Left cardiac atrium (tissue), 4 donors: Measurements from ENCODE around the gene SPATA13. TPM values are rescaled to one million over a fixed set of nuclear protein-coding genes. Genes with fewer than 3 reads are reported as not detected.
A peak's percentile ranks its signal among the peaks of the same experiment; 100 is the strongest.

Experiments
- ATAC-seq, 2 donors: fragments of 200-7000 bp; cut with Tn5 transposase; one replicate each; pipeline ENCODE4 v1.9.1; 2020; ENCODE audit warnings: mild to moderate bottlenecking in 2 of 2, moderate library complexity in 2 of 2
- DNase-seq: peaks from one replicate; pipeline ENCODE4 v3.0.0-alpha.2; 2020
- intact Hi-C, 2 donors: fragments of 100-400 bp; cut with DNase I; formaldehyde crosslinking; loops; one replicate each; pipeline versions ENCODE4 v1.14.1 to v1.15.1; 2022 to 2023
- total RNA-seq, 2 donors: library from RNA; stranded (reverse); fragmentation: NEBNext Ultra II Directional; extraction: Animal tissue kit (Norgen Biotek cat#: 25700); gene quantifications; one replicate each; pipeline ENCODE4 v1.2.1, GENCODE V29; 2021
- donor health status: DM: no; HTN: yes; CAD: no.
- donor health status: DM: no; HTN: yes; CAD: no; lungs with severe emphysema.
- donor health status: DM: yes; HTN: yes; CAD: no.
- donor health status: Dilated cardiomyopathy.

SPATA13 gene
- total RNA-seq, 2 donors from 2014 or later = 9.0 to 11.2 TPM

- DNase-seq = no peak
- no peak for ATAC-seq
- intact Hi-C loops = no loop called here
These were observed 70.0 kb downstream of the SPATA13 start for GRCh38 chr13:24230428-24231072.

GRCh38 chr13:24231377-24231776 is 70.9 kb downstream of the SPATA13 start:
- DNase-seq (no peak), ATAC-seq (no peak)
- intact Hi-C loops = no loop called here

GRCh38 chr13:24232037-24232436 is 71.5 kb downstream of the SPATA13 start:
- intact Hi-C loops = no loop called here
- no peak for ATAC-seq
- no peak for DNase-seq

GRCh38 chr13:24232474-24232873 is 72.0 kb downstream of the SPATA13 start:
- ATAC-seq = no peak
- no peak for DNase-seq
- intact Hi-C loops = no loop called here

- no peak for DNase-seq
- intact Hi-C loops = no loop called here
- peak; percentile 30 to 45 for ATAC-seq
These were observed 72.9 kb downstream of the SPATA13 start for GRCh38 chr13:24233351-24233901.

GRCh38 chr13:24234200-24234915 is 73.8 kb downstream of the SPATA13 start:
- DNase-seq (no peak), ATAC-seq (no peak)
- intact Hi-C loops = no loop called here

GRCh38 chr13:24237356-24237755 is 76.8 kb downstream of the SPATA13 start:
- DNase-seq = no peak
- intact Hi-C loops = no loop called here

GRCh38 chr13:24241336-24241735 is 80.8 kb downstream of the SPATA13 start:
- intact Hi-C loops = no loop called here
- ATAC-seq (no peak), DNase-seq (no peak)

More at GRCh38 chr13:24237356-24237755, 76.8 kb downstream of the SPATA13 start:
- no peak for ATAC-seq

GRCh38 chr13:24242100-24242499 is 81.6 kb downstream of the SPATA13 start:
- intact Hi-C loops = no loop called here
- ATAC-seq = no peak
- DNase-seq = no peak

- intact Hi-C loops = no loop called here
- ATAC-seq = peak in 1 of 2 donors; percentile 43
- DNase-seq = no peak
These were observed 82.8 kb downstream of the SPATA13 start for GRCh38 chr13:24243302-24243701.

GRCh38 chr13:24244802-24245201 is 84.3 kb downstream of the SPATA13 start:
- intact Hi-C loops = no loop called here

GRCh38 chr13:24247016-24247415 is 86.5 kb downstream of the SPATA13 start:
- no peak for DNase-seq
- ATAC-seq = no peak
- intact Hi-C loops = no loop called here

More at GRCh38 chr13:24244802-24245201, 84.3 kb downstream of the SPATA13 start:
- DNase-seq (no peak), ATAC-seq (no peak)

- no peak for DNase-seq
- intact Hi-C loops = no loop called here
- ATAC-seq = no peak
These were observed 89.1 kb downstream of the SPATA13 start for GRCh38 chr13:24249624-24250023.

GRCh38 chr13:24250376-24251057 is 90.0 kb downstream of the SPATA13 start:
- ATAC-seq (no peak), DNase-seq (no peak)
- intact Hi-C loops = no loop called here

- intact Hi-C loops = no loop called here
- DNase-seq (no peak), ATAC-seq (peak; percentile 29 to 67)
These were observed 91.0 kb downstream of the SPATA13 start for GRCh38 chr13:24251525-24251924.

- ATAC-seq (no peak), DNase-seq (no peak)
- intact Hi-C loops = no loop called here
These were observed 91.6 kb downstream of the SPATA13 start for GRCh38 chr13:24252136-24252535.

- no peak for DNase-seq
- intact Hi-C loops = no loop called here
- no peak for ATAC-seq
These were observed 93.1 kb downstream of the SPATA13 start for GRCh38 chr13:24253520-24254145.

- intact Hi-C loops = no loop called here
- DNase-seq (no peak), ATAC-seq (peak; percentile 32 to 49)
These were observed 93.8 kb downstream of the SPATA13 start for GRCh38 chr13:24254146-24254841.

GRCh38 chr13:24257497-24257896 is 97.0 kb downstream of the SPATA13 start:
- ATAC-seq (peak in 1 of 2 donors; percentile 70), DNase-seq (no peak)
- intact Hi-C loops = no loop called here
